ENCODE measurements around the gene IFNL2.
"Not testable (repeated sequence)": the region's sequence is repeated elsewhere in the genome, so short reads cannot be mapped to it uniquely, and the experiment has no call there.

The IFNL2 gene

DNA sequence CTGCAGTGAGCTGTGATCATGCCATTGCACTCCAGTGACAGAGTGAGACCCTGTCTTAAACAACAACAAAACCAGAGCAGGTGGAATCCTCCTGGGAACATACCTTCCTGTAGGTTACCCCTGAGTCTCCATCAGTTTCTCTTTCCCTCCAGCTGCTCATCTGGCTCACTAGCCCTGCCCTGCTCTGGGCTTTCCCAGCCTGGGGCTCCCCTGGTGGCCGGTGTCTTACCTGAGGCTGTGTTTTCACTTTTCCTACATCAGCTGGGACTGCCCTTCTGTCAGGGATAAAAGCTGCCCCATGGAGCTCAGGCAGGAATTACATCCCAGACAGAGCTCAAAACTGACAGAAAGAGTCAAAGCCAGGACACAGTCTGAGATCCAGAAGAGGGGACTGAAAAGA is at the start of gene IFNL2:
IFNL2 (plus strand) TSS at position 312 of the 400 bp plus-strand sequence. CDS start 173 bp downstream, outside the sequence.
- DNase-seq (ENCODE audit: low spot score) = not testable (repeated sequence)

GRCh38 chr19:39219108-39219507 is 49.1 kb upstream of the IFNL2 start:
- DNase-seq (ENCODE audit: low spot score) = not testable (repeated sequence)

GRCh38 chr19:39223703-39224279 is 44.4 kb upstream of the IFNL2 start:
- peak; percentile 55 for DNase-seq (ENCODE audit: low spot score)

DNA sequence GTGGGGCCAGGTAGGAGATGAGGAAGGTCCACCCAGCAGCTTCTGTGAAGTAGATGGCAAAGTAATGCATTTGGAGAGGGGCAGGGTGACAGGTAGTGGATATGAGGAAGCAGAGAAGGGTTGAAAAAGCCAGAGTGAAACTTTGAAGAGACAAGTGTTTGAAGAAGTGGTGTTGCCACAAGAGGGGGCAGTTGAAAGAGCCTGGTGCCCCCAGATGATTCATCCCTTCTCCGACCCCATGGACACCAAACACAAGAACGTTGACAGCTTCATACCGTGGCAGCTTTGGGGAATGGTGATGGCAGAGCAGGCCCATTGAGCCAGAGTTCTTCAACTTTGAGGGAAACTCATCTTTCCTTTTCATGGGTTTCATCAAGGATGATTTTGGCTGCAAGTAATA is 43.3 kb upstream of the IFNL2 start:
- DNase-seq (ENCODE audit: low spot score) = no peak

GRCh38 chr19:39230096-39230764 is 38.0 kb upstream of the IFNL2 start:
- no peak for DNase-seq (ENCODE audit: low spot score)

GRCh38 chr19:39232708-39233107 is 35.5 kb upstream of the IFNL2 start:
- DNase-seq (ENCODE audit: low spot score) = no peak

GRCh38 chr19:39236527-39236926 is 31.7 kb upstream of the IFNL2 start:
- no peak for DNase-seq (ENCODE audit: low spot score)

- no peak for DNase-seq (ENCODE audit: low spot score)
Observed at GRCh38 chr19:39237200-39238184, 30.7 kb upstream of the IFNL2 start.

DNA sequence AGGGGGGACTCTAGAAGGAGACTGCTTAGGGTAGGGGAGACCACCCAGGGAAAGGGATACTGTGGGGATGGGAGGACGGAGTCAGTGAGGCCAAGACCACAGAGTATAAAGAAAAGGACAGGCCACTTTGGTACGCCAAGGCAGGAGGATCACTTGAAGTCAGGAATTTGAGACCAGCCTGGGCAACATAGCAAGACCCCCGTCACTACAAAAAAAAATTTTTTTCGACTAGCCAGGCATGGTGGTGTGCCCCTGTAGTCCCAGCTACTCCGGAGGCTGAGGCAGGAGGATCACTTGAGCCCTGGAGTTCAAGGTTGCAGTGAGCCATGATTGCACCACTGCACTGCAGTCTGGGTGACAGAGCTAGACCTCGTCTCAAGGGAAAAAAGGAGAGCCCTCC is 30.0 kb upstream of the IFNL2 start:
- no peak for DNase-seq (ENCODE audit: low spot score)

GRCh38 chr19:39238944-39239343 is 29.3 kb upstream of the IFNL2 start:
- DNase-seq (ENCODE audit: low spot score) = no peak

- no peak for DNase-seq (ENCODE audit: low spot score)
Observed at GRCh38 chr19:39240421-39240820, 27.8 kb upstream of the IFNL2 start.

GRCh38 chr19:39243741-39244140 is 24.5 kb upstream of the IFNL2 start:
- DNase-seq (ENCODE audit: low spot score) = not testable (repeated sequence)

- DNase-seq (ENCODE audit: low spot score) = not testable (repeated sequence)
Observed at GRCh38 chr19:39244410-39245100, 23.6 kb upstream of the IFNL2 start, which contains the start of gene IFNL3. IFNL3 (minus strand) TSS chr19:39245006; CDS start chr19:39244967, 39 bp downstream.

- DNase-seq (ENCODE audit: low spot score) = not testable (repeated sequence)
Observed at GRCh38 chr19:39245166-39245565, 23.0 kb upstream of the IFNL2 start.

DNA sequence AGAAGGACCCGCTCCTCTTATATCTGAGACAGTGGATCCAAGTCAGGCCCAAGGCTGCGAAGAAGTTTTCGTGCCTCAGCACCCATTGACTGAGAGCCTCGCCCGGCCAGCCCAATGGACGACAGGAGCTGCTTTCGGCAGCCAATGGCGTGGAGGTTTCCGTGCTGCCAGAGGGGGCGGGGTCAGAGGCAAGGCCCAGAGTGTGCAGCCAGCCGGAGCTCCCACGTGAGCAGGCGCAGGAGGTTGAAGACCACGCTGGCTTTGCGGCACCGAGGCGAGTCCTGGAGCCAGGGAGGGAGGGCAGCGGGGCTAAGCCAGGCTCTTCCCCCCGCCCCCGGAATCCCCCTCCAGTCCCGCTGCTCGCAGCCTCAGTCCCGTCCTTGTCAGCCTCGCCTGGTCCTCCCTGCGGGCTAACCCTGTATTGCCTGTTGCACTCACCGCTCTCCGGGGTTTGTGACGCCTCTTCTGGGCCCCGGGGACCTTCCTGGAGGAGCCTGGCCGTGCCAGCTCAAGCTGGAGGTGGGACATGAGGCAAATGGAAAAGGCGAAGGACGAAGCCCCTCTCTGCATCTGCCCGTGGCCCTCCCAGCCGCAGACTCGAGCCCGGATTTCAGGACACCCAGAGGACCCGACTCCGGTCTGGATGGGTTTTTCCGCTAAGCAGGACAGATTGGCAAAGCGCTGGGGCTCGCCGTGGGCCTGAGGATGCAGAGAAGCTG is 21.1 kb upstream of the IFNL2 start:
- no peak for DNase-seq (ENCODE audit: low spot score)

- DNase-seq (ENCODE audit: low spot score) = peak; percentile 34
Observed at GRCh38 chr19:39247701-39248664, 20.2 kb upstream of the IFNL2 start.

DNA sequence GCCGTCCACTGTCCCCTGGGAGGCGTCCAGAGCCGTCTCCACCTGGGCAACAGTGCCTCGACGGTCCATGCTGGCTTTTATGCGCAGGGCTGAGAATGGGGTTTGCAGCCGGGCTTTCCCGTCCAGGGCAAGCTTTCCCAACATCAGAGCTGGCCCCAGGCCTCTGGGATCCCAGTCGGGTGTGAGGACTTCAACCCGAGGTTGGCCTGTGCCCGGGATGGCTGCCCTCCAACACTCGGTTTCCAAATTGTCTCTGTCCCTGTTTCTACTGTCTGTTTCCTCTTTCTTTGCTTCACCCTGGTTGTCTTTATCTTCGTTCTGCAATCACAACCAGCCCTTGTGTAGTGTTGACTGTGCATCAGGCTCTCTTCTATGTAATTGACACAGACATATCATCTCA is 19.4 kb upstream of the IFNL2 start, which contains the start of gene IFNL4:
IFNL4 (minus strand) TSS at position 51 of the 400 bp plus-strand sequence.
- no peak for DNase-seq (ENCODE audit: low spot score)

GRCh38 chr19:39251081-39251480 is 17.1 kb upstream of the IFNL2 start:
- DNase-seq (ENCODE audit: low spot score) = no peak

DNA sequence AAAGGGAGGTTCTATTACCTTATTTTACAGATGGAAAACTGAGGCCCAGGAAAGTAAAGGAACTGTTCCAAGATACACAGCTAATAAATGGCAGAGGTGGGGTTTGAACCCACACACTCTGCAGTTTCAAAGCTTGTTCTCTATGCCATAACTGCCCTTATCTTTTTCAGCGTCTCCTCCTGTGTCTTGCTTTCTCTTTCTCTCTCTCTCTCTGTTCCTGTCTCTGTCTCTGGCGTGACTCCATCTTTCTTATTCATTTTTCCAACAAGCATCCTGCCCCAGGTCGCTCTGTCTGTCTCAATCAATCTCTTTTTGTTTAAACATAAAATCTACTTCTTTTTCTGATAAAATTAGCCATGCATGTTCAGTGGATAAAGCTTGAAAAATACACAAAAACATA is 16.4 kb upstream of the IFNL2 start:
- no peak for DNase-seq (ENCODE audit: low spot score)

GRCh38 chr19:39252458-39252857 is 15.7 kb upstream of the IFNL2 start:
- no peak for DNase-seq (ENCODE audit: low spot score)

Measured in GM03348 (cell line).